GM21529 (cell line): ENCODE measurements around the gene LDHAL6B.
A peak's percentile ranks its signal among the peaks of the same experiment; 100 is the strongest.

Source experiments
- ATAC-seq: cut with Tn5 transposase; IDR thresholded peaks from one replicate; pipeline ENCODE4 v1.9.1; 2021; ENCODE audit not compliant: unreplicated experiment

LDHAL6B gene

DNA sequence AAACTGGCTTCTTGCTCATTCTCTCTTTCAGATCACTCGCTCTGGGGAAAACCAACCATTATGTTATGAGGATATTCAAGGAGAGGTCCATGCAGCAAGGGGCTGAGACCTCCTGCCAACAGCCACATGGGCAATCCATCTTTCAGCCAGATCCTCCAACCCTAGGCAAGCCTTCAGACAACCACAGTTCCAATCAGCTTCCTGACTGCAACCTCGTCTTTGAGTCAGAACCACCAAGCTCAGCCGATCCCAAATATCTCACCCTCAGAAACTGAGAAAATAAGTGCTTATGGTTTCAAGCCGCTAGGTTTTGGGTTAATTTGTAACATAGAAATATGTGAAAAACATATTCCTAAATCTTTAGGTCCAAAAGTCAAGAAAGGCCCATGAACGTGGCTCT lies 10.3 kb downstream of the LDHAL6B start:
- no peak for ATAC-seq

DNA sequence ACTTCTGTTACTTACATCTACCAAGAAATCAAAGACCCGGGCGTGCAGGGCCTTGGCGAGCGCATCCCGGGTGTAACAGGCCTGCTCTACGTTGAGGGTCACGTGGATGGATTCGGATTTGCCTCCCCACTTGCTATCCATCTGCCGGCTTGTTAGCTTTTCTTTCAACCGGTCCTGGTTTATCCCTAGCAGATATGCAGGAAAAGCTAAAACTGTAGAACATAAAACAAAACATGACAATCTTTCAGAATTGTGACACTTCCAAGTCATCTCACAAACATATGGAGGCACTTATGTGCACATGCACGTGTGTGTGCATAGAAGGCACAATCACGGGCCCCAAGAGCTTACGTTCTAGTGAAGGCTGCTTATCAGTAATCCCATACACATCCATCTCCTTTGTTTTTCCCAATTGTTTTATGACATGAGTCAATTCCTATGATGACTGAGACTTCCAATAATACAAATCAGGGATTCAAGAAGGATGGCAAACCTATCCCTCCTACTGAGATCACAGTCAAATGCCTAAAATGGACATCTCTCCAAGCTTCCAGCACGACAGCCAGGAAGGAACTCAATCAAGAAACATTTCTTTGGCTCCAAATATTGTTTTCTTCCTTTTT lies 11.3 kb downstream of the LDHAL6B start:
- no peak for ATAC-seq

DNA sequence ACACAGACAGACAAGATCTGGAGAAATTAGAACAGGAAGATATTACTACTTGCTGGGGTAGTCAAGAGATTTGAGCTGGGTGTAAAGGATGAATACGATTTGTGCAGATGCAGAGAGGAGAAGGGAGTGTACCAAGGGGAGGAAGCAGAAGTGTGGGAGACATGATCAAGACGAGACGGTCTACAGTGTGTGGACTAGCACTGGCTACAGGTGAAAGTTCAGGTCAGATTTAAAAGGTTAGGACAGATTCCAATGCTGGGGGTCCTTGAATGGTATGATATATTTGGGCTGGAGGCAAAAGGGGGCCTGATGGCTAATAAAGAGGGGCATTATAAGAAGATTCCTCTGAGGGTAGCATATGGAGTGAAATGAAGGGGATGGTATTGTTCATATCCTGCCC lies 12.1 kb downstream of the LDHAL6B start:
- ATAC-seq = no peak

DNA sequence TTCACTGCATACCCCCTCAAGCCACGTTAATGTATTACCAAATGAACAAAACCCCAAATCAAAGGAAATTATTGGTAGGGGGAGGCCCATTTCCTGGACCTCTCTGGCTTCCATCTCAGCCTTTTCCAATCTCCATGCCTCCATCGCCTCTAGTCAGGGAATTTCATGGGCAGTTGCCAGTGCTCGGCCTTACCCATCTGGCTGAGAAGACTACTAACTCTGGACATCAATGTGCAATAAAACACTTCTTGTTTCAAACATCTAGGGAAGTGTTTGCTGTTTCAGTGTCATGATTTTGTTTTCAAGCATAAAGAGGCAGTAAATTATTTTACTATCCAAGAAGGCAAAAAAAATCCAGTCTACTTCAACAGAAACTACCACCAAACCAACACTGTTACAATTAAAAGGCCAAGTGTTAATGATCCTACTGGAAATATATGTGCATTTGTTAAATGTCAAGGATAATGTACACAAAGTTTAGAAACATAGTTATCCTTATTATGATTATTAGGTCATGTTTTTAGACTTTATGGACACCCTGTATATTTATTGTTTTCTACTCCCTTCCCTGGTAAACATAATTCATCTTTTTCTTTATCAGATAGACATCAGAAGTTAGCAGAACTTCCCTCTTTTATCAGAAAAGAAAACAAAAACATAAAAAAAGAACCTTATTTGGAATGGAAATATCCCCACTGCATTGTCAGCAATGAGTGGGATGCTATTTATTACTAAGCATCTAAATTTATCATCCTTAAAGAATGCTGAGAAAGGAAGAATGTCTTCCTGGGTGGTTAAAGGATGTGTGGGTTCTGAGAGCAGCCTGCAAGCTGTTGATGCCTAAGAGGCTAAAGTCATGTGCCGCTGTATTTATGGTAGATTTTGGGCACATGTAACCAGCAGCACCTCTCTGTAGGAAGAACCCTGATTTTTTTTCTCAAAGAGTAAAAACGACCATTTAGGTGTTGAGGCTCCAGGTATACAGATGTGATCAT lies 15.2 kb downstream of the LDHAL6B start:
- no peak for ATAC-seq

DNA sequence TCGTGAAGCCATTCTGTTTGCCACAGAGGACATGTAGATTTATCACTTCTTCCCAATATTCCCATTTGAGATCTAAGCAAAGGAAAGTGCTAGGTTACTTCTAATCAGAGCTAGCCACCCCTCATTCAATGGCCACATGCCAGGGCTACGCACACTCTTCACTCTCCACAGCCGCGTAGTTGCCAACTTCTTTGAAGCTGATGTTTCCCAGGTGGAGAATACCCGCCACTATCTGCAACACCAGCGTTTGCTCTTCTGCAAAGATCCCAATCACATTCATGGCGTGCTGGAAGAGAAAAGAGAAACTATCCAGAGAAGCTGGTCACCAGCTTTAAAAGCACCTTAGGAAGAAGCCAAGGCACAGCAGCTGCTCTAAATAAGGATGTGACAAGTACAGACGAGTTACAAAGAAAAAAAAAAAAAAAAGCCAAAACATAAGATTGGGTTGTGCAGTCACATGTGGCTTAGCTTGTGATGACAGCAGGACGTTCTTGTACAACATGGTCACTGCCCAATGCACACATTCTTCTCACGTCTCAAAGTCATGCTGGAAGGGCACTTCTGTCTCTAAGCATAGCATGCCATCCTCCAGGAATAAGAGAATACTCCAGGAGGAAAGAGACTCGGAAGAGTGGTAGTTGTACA lies 16.4 kb downstream of the LDHAL6B start:
- ATAC-seq = no peak

DNA sequence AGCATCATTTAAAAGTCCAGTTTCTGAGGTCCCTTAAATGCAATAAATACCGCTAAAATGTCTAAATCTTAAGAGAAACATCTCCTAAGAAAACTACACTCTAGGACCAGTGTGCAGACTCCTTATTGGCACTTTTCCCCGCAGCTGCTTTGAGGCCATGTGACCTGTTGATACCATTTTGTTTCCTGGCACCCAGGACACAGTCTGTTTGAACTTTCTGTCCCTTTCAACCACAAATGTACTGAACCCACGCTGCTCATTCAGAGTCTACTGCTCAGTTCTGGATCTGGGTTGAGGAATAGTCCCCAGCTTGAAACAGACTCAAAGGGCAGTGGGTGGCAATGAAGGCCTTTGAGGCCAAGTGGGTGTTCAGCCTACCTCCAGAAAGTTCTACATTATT lies 17.1 kb downstream of the LDHAL6B start:
- no peak for ATAC-seq

DNA sequence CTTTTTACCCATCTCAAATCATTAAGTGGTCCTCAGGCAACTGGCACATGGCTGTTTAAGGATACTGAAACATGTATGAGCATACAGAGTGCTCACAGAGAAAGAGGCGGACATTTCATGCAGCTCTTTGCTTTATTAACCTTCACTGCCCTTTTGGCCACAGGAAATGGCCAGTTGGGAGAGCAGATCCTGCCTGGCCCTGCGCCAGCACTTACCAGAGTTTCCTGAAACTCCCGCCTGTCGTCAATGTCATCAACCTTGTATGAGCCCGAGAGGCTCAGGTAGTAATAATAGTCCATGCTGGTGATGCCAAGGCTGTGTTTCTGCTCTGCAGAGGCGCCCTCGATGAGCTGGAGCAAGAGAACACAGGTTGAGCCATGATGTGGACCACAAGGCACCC lies 17.8 kb downstream of the LDHAL6B start:
- no peak for ATAC-seq

DNA sequence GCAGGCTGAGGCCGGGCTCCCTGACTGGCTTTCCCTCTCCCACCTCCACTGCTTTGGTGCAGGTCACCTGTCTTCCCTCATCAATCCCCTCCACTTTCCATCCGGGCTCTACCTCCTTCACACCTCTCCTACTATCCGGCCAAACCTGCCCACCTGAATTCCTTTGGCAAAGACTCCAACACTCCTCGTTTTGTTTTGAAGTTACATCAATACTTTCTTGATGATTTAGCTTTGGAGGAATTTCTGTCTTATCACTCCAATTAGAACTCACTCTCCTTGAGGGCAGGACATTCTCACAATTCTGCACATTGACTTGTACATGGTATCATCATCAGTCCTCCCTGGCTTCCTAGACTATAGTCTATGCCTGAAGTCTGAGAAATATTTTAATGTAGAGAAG lies 20.4 kb downstream of the LDHAL6B start:
- no peak for ATAC-seq

DNA sequence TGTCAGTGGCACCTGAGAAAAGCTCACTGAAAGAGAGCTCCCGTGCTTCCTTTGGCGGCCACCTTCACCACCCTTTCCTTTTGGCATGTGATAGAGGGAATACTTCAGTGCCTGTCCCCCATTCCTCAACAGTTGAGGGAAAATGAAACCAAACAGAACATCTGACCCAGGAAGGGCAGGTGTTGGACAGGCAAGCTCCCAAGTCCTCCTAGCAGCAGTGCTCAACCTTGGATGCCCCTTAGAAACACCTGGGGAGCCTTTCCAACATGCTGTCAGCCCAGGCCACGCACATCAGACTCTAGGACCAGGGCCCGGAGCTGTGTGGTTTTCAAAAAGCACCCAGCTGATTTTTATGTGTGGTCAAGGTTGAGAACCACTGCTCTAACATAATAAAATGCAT lies 22.4 kb downstream of the LDHAL6B start:
- ATAC-seq = no peak

DNA sequence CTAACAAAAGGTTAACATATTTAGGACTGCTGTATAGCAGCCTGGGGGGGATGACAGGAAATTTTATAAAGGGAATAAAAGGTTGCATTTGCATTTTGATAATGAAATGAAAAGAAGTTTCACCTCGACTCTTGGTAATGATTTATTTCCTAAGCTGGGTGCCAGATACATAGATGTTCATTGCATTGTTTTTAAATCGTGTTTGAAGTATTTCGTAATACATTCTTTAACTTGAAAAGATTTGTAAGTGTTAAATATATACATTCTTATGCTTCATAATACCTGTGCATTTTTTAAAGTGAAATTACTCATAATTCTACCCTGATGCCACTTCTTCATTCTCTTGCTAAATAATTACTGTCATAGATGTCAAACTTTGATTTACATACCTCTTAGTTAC lies 22.8 kb downstream of the LDHAL6B start:
- no peak for ATAC-seq

DNA sequence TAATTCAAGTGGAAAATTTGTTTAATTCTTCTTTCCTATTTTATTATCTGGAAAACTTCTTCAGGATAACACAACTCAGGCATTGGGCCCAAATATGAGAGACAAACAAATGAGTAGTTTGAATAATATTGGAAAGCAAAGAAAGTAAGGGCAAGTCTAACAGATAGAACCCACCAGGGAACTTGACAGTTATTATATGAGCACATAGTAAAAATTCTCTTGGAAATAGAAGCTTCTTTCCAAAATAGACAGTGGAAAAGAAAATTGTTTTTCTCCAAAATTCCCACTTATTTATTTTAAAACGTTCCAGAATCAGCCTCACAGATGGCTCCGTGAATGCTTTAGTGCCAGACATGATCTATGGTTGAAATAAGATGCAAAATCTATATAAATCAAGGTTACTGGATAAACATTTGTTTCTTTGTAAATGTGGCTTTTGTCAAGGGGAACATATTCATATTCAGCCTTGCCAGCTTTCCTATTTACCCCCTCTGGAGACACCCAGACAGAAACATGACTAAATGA lies 23.9 kb downstream of the LDHAL6B start:
- ATAC-seq = no peak

DNA sequence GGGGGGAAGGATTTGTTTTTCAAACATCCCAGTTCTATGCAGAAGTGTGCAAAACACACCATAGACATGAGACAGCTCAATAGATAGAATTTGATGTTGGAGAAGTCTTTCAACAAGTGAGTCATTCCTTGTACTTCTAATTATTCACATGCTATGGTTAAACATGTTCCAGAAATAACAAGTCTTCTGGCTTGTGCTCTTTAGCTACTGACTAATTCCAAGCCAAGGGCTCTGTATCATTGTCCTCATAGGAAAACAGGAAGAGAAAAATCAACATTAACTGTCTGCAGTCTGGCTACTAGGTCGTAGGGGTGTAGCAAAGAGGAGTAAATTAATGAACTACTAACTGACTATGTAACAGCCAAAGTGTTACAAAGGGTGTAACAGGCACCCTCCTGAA lies 25.8 kb downstream of the LDHAL6B start:
- ATAC-seq = no peak

DNA sequence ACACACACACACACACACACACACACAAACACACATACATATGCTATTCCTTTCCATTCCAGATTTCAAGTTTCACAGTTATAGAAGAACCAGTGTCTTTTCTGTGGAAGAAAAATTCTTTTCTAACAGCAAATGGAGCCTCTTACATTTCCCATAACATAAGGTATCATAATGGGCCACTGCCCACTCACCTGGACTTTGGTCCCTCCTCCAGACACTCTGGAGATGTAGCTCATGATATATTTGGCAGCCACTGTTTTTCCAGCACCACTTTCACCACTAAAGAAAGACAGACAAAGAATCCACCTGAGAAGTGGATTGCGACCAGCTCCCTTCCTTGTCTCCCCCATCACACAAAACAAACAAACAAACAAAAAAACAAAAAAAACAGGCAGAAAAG lies 29.8 kb downstream of the LDHAL6B start:
- no peak for ATAC-seq

DNA sequence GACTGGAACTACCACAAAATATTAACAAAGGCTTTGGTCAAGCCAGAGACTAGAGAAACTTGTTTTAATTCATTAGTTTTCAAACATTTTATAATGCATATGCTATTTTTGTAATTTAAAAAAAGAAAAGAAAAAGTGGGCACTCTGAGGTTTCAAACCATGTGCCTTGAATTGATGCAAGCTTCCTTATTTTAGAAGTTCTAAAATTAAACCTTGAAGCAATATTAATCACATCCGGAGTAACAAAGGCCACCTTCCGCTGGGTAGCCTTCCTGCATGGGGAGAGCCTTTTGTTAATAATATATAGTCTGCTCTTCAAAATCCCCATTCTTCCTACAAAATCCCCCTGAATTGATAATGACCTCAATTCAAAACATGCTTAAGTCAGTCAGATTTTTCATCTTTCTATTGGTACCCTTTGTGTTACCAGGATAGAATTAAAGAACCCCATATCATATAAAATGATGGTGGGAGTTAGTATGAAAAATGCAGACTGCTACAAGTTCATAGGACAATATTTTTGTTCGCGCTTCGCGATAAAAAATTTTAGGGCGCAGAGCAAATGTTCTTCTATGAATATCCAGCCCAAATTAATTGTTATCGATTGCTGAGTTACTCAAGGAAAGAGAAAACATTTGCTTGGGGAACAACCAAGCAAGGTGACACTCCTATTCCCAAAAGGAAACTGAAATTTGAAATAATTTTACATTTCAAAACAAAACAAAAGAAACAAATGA lies 30.6 kb downstream of the LDHAL6B start:
- ATAC-seq = peak; percentile 66

DNA sequence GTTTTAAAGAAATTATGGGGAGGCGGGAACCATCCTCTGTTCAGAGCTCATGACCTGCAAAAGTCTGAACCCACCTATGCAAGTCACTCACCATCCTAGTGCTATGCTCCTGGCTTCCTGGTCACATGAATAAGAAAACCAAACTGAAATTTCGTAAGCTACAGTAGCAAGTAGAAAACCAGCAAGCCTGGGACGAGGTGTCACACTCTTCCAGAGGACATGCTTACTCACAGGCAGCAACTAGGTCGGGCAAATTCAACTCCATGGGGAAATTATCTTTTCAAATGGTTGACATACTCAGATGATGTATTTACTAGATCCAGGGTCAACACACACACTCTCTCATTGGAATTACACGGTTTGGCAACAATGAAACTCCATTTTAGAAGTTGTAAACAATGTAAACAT lies 31.3 kb downstream of the LDHAL6B start:
- peak; percentile 68 for ATAC-seq

DNA sequence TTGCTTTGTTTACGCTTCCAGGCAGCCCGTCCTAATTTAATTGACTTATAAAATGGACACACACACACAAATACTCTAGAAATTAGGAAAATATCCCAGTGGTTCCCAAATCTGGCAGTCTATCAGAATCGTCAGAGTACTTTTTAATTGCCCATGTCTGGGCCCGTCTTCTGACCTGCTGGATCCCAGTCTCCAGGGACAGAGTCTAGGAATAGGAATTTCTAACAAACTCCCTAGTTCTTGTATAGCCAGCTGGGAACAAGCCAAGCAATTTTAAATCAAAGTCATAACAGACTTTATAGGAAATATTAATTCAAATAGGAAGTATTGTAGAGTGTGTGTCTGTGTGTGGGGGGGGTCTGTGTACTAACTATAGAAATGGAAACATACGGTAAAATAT lies 33.4 kb downstream of the LDHAL6B start:
- no peak for ATAC-seq

DNA sequence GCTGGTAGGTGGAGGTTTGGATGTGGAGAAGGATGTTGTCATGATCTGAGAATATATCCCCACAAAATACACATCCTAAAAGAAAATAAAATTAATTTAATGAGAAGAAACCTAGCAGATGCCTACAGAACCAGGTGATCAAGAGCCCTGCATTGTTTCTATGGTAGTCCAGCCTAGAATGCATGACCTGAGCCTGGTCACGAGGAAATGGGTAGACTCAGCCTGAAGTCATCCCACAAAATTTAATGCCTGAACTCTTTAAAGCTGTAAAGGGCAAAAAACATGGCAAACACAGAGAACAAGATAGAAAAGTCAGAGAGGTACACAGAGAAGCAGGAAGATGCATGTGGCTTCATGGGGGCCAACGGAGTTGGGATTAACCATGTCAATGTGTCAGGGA lies 36.0 kb downstream of the LDHAL6B start:
- ATAC-seq = no peak

DNA sequence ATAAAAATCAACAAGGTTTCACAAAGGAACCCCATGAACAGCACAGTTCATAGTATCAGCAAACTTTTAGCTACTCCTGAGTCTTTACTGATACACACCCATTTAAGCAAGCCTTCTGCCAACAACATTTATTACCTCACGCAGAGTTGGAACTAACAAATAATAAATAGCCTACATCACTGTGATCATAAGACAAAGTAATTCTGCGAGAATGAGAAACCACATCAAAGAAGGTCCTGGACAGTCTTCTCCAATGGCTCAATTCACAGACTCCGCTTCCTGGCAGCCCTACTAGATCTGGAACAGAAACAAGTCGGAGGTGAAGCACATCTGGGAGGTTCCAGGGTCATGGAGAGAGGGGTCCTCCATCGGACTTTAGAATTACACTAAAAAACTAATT lies 37.0 kb downstream of the LDHAL6B start:
- ATAC-seq = no peak

DNA sequence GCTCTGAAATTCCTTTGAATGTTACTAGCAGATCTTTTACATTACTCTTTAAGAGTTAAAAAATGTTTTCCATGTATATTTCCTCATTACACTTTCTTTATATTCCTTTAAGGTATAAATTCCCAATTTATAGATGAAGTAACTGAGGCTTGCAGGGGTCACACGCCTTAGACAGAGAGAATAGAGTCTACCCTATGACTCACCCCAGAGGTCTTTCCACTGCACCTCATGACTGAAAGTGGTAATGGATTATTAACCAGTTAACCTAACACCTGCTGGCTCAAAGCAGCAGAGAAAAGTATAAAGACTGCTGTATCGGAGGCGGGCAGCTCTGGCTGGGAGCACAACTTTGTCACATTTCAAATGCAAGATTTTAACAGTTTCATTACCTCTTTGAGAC lies 37.7 kb downstream of the LDHAL6B start:
- ATAC-seq = peak; percentile 83

DNA sequence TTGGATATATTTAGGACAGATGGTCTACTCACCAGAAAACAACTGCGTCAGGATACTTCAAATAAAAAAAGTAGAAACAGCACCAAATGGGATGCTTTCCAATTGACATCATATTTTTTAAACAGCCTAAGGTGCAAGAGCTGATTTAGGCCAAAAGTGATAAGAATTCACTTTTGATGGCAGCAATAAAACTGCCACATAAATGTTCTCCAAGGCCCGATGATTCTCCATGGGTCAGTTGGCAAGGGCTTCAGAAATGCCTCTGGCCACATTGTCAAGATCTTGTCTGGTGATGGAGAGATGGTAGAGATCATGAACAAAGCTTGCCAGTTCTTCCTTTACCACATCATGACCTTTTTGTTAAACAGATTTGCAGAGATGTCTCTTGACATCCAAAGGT lies 38.9 kb downstream of the LDHAL6B start:
- no peak for ATAC-seq

DNA sequence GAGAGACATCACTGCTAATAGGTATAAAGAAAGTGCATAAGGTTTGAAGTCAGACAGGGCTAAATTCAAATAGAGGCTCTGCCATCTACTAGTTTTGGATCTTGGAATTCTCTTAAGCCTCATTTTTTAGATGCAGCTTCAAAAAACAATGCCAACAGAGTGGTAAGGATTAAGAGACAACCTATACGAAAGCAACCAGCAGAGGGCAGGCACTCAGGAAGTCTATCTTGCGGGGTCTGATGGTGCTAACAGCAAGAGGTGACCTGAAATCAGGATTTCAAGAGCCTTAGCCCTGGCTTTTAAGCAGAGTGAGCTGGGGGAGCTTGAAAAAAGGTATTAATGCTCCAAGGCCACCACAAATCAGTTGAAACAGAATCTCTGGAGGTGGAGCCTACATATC lies 40.7 kb downstream of the LDHAL6B start:
- no peak for ATAC-seq
